Suppressor macrophage treated with lipopolysaccharide for 1 hour (primary cell): Measurements from ENCODE around the gene SLC1A3.

Experiments used
- DNase-seq, 3 donors: peaks; one replicate each; pipeline ENCODE4 v3.0.0-alpha.2; 2020 to 2022

SLC1A3 gene

GRCh38 chr5:36600917-36601527 is 5.4 kb upstream of the SLC1A3 start:
- DNase-seq: peak in 1 of 3 donors; percentile 7

DNA sequence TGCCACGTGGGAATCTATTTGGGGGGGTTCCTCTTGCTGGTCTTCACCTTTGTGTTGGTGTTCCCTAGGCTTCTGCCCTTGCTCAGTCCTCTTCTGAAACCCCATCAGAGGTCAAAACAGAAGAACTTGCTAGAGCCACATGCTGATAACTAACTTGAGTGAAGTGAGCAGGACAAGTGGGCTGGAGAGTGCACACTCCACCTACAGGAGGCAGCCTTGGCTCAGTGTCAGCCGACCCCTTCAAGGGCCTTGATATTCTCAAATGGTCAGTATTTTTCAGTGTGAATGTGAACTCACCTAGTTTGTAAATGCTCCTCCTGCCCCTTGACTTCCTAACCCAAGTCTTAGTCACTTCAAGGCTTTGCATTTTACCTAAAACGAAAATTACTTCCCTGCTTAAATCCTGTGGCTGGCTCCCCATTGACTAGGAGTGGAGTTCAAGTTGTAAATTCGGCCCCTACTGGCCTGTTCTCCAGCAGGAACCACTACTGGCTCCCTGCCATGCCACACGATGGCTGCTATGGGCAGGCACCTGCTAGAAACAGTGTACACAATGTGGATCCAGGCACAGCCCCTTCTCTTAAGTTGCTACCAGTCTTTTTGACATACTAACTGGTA is 3.6 kb upstream of the SLC1A3 start:
- peak in 2 of 3 donors; percentile 20 to 41 for DNase-seq

- peak in 2 of 3 donors; percentile 19 to 21 for DNase-seq
Observed at GRCh38 chr5:36605241-36605640, 1.2 kb upstream of the SLC1A3 start.

DNA sequence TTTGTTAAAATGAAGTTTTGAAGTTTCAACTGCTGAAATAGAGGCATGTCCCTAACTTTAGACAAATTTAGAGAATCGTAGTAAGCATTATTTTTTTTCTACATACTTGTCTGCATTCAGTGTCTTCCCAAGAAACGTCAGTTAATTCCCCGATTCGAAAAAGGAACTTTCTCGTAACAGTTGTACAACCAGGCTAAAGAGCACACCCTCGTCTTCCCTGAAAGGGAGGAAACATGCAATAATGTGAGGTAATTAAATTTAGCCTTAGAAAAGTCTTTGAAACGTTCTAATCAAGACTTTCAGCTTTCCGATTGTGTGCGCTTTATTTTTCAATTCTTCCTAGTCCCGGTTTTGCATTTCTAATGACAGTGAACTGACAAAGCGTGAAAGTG is 374 bp upstream of the SLC1A3 start:
- DNase-seq: peak; percentile 68 to 91 (median 73)

DNA sequence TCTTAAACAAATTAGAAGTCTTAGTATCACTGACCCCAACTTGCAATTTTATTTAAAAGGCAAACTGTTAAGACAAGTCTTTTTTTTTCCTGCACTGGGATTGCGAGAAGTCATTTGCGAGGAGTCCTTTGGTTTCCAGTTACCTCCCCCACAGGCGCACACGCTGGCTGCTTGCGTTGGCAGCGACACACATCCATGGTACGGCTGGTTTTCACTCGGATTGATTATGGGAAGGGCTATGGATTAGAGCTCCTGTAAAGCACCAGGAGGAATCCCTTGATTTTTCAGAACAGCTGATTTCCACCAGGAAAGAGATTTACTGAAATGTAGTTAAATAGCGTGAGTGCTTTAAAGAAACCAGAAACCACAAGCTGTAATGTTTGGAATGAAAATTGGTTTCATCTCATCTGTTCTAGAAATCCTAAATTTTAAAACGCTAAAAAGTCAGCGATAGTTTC is 737 bp downstream of the SLC1A3 start:
- peak; percentile 62 to 67 (median 63) for DNase-seq

DNA sequence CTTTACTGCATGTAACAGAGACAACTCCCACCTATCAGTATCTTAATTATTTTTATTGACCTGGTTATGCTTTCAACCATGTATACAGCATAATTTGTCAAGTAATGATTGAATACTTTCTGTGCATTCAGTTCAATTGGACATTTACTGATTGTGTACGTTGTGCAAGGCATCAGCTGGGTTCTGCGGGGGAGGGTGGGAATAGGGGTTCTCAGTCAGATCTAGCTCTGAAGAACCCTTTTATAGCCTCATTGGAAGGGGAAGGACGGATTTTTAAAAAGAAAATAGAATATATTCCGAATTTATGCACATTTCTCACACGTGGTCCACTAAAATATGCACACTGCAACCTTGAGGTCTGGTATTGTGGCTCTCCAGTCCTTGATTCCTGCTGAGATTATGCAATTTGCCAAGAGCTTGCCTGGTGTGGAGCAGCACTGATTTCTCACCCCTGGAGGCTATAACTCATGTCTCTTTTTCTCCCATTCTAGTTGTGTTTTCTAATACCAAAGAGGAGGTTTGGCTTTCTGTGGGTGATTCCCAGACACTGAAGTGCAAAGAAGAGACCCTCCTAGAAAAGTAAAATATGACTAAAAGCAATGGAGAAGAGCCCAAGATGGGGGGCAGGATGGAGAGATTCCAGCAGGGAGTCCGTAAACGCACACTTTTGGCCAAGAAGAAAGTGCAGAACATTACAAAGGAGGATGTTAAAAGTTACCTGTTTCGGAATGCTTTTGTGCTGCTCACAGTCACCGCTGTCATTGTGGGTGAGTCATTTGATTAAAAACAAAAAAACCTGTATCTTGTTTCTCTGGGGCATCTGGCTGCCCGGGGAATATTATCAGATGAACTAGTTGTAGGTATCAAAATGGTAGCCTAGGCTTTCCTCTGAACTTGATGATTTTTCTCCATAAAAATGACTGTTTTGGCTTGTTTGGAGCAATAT is 1.7 kb downstream of the SLC1A3 start:
- peak in 1 of 3 donors; percentile 30 for DNase-seq

GRCh38 chr5:36610621-36611020 is 4.2 kb downstream of the SLC1A3 start:
- DNase-seq: no peak

DNA sequence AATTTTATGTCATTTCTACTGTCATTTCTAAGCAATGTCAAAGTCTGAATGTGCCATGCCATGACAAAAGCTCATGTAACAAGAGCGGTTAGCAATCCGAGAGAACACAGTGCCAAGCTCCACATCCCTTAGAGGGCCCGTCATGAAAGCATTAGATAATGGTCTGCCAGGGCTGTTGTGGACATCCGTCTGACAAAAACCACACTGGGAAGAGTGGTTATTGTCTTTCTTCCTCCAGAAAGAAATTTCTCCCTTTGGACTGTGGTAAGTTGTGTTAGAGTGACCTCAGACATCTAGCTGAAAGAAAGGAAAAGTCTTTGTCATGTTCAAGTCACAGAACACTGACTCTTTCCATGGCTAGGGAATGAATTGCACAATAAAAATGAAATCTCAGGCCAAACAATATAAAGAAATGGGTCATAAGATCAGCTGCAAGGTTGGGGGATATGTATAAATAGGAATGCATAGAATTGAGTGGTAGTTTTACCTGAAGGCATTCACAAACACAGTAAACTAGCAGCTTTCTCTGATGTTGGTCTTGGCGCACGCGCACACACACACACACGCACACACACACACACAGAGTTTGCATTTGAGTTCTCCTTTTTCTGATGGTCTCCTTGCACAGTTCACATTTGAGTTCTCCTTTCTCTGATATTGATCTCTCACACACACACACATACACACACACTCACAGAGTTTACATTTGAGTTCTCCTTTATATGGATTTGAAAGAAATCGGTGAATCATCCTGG is 5.3 kb downstream of the SLC1A3 start:
- peak in 1 of 3 donors; percentile 50 for DNase-seq

DNA sequence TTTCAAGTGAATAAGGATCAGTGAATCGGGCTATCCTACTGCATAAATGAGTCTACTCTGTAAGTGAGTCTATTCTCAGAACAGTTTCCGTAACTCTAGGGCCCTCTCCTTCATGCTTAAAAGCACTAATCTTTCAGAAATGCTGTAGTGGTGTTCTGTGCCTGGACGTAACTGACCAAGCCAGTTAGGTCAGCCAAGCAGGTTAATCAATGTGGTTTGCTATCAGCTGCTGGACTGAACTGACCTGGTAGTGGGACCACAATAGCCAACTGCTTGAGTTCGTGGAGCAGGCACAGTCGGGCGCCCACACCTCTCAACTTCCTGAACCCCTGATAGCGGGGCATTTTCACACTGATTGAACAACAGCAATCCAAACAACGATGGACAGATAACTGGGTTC is 6.8 kb downstream of the SLC1A3 start:
- no peak for DNase-seq

DNA sequence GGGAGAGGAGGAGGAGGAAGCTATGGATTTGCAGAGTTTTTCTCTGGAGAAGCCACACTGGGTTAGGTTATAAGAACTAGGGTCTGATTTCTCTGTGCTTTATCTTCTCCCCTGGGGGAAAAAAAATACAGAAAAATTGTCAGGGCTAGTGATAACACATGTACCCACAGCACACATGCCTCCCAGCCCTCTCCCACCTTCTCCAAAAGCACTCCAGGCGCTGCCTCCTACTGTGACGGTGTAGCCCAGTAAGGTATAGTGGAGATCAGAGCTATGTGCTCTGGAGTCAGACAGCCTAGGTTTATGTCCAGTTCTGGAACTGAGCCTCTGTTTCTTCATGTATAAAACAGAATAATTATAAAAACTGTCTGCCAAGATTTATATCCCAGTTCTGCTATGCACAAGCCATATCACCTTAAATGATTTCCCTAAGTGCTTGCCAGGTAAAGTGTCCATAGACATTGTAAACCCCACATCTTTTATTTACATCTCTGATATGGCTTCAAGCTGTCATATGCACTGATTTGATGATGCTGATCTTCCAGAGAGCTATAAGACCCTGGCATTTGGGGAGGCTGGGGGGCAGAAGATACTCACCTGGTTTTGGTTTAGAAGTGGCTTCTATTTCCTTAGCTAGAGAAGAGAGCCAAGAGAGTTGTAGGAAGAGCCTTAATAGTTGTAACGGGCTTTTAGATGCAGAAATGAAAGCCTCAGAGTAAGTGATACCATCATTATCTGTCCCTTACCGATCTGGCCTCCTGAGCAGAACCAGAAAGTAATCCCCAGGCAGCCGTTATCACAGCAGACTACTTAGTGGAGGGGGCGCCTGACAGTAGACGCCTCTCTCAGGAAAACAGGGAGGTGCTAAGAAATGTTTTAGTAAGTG is 7.6 kb downstream of the SLC1A3 start:
- DNase-seq: peak in 1 of 3 donors; percentile 20

- DNase-seq: peak in 1 of 3 donors; percentile 18
Observed at GRCh38 chr5:36614657-36615308, 8.4 kb downstream of the SLC1A3 start.

- no peak for DNase-seq
Observed at GRCh38 chr5:36619012-36619635, 12.7 kb downstream of the SLC1A3 start.

- DNase-seq: no peak
Observed at GRCh38 chr5:36621985-36622384, 15.6 kb downstream of the SLC1A3 start.

GRCh38 chr5:36623832-36624231 is 17.4 kb downstream of the SLC1A3 start:
- DNase-seq: no peak

GRCh38 chr5:36624277-36624676 is 17.9 kb downstream of the SLC1A3 start:
- DNase-seq: no peak

DNA sequence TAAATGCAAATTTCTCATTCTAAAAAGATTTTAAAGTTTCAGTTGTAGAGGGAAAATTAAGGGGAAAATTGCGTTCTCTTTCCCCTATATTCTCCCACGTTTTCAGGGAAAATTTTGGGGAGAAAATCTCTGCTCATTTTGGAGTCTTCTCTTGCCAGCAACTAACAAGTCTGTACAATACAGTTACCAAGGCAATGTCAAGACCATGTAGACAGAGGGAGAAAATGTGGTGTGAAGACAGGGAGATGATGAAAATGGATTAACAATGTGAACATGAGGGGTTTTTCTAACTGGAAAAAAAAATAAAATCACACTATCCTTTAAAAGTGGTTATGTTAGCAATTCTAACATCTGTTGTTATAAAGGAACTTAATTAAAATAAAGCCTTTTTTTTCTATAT is 22.3 kb downstream of the SLC1A3 start:
- no peak for DNase-seq

DNA sequence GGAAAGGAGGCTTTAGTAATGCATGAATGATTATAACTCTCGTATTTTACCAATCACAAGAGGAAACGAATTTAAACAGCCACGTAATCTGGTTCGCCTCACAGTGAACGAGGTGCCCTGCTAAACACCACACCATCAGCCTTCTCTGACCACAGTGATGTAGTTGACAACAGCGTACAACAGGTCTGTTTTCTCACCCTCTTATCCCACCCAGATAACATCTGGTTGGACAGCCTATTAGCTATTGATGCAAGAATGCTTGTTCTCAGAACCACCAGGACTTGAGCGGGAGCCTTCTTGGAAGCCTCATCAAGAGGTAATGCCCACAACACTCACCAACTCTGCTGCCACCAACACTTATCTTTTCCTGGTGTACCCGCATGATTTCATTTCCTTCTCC is 23.3 kb downstream of the SLC1A3 start:
- DNase-seq: no peak

DNA sequence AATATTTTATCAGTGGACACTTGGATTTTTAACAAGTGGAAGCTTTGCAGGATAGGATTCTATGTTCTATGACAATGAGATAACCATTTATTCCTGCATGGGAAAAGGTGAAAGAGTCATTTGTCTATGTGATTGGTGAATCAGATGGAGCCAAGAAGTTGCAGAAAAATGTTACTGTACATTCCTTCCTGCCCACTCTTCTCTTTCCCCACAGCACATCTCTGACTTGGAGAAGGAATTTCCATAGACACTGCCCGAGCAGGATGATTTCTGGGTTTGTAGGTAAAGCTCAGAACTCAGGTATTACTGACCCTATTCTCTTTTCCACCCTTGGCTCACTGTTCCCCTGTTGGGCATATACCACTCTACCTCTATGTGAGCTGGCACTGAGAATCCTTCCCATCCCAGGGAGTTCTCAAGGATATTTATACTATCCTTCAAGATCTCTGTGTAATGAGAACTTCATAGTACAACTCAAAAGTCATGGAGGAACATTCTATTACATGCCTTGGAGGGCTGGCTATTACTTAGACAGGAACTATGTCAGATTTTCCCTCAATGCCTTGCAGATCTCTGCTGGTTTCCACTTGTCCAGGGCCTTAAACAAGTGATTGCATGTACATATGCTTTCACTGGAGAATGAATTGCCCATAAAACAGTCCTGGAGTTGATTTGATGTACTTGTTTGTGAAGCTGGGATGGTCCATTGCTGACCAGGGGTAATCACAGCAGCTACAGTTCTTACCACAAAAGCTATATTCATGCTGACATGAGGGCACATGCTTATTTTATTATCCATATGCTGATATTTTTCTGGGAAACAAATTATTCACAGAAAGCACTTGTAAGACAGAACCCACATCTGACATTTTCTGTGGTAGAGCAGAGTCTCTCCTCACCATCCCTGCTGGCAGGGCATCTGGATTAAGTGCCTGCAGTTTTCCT is 24.1 kb downstream of the SLC1A3 start:
- DNase-seq: no peak

DNA sequence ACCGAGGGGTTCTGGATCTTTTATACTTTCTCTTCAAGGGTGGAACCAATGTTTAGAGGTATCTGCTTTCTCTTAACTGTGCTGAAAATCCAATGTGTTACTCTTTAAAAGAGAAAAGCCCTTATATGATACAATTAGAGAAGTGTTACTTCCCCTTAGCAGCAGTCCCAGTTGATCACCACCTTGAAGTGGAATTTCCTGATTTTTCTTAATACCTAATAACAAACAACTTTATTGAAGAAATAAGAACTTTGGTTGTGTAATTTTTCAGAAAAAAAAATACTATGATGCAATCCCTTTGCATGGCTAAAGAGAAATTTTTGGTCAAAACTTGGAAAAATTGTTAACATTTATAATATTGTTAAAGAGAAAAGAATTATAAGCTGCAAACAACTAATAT is 24.7 kb downstream of the SLC1A3 start:
- peak in 2 of 3 donors; percentile 58 to 73 for DNase-seq
